Memory B cell (primary cell): ENCODE measurements around the gene C6orf141.

Experiments used
- ATAC-seq: fragments of 150-1000 bp; cut with Tn5 transposase; 2 replicates; pipeline ENCODE4 v1.10.0; 2021; ENCODE audit warnings: low read depth, mild to moderate bottlenecking, moderate library complexity
- DNase-seq, 2 donors: peaks; one replicate each; pipeline ENCODE4 v3.0.0; 2022; ENCODE audit warnings: low spot score in 2 of 2
- H3K27ac Mint-ChIP-seq: one replicate; pipeline ENCODE4 v1.8.0; 2022; ENCODE audit warnings: mild to moderate bottlenecking, moderate library complexity, mixed read lengths
- H3K27me3 Mint-ChIP-seq: one replicate; pipeline ENCODE4 v1.8.0; 2022; ENCODE audit warnings: mixed read lengths
- H3K36me3 Mint-ChIP-seq: one replicate; pipeline ENCODE4 v1.8.0; 2022; ENCODE audit warnings: mild to moderate bottlenecking, mixed read lengths
- H3K4me1 Mint-ChIP-seq: one replicate; pipeline ENCODE4 v1.8.0; 2022; ENCODE audit warnings: mixed read lengths
- H3K4me3 Mint-ChIP-seq: one replicate; pipeline ENCODE4 v1.8.0; 2022; ENCODE audit warnings: mild to moderate bottlenecking, moderate library complexity, mixed read lengths
- H3K9me3 Mint-ChIP-seq: one replicate; pipeline ENCODE4 v1.8.0; 2022; ENCODE audit warnings: mixed read lengths

C6orf141 gene

GRCh38 chr6:49550492-49551077 lies at the start of gene C6orf141:
Gene C6orf141 (plus strand): TSS chr6:49550668. CDS start chr6:49550793, 125 bp downstream.
- ATAC-seq, result peak; percentile 45
- no peak for DNase-seq
- Mint-ChIP-seq H3K4me1 (peaks cover 16% of the 10 kb centered on the region), H3K36me3 (no peaks in the 10 kb centered on the region), H3K27ac (no peak within 1 kb of the TSS), H3K9me3 (no peaks in the 10 kb centered on the region), H3K4me3 (peak within 1 kb of the TSS; percentile 72), H3K27me3 (peaks cover 11% of the 10 kb centered on the region)

GRCh38 chr6:49504666-49505065 lies 45.8 kb upstream of the C6orf141 start:
- ATAC-seq (no peak), DNase-seq (no peak)
- Mint-ChIP-seq H3K9me3 (peaks cover 9% of the 10 kb centered on the region), H3K27ac (no peak overlapping the region), H3K27me3 (peaks cover 5% of the 10 kb centered on the region), H3K36me3 (no peaks in the 10 kb centered on the region), H3K4me1 (no peaks in the 10 kb centered on the region), H3K4me3 (no peak overlapping the region)

GRCh38 chr6:49506569-49507111 lies 43.8 kb upstream of the C6orf141 start:
- ATAC-seq, result no peak
- Mint-ChIP-seq H3K4me1 (no peaks in the 10 kb centered on the region), H3K9me3 (peaks cover 9% of the 10 kb centered on the region), H3K36me3 (no peaks in the 10 kb centered on the region), H3K27me3 (peaks cover 7% of the 10 kb centered on the region), H3K27ac (no peak overlapping the region), H3K4me3 (no peak overlapping the region)
- DNase-seq, result no peak

- Mint-ChIP-seq H3K27ac (no peak overlapping the region), H3K4me3 (no peak overlapping the region), H3K9me3 (peaks cover 9% of the 10 kb centered on the region), H3K4me1 (no peaks in the 10 kb centered on the region), H3K36me3 (no peaks in the 10 kb centered on the region), H3K27me3 (peaks cover 7% of the 10 kb centered on the region)
- no peak for DNase-seq
- ATAC-seq, result no peak
These were observed 41.1 kb upstream of the C6orf141 start for GRCh38 chr6:49509342-49509741.

GRCh38 chr6:49513153-49513989 lies 37.1 kb upstream of the C6orf141 start:
- ATAC-seq (no peak), DNase-seq (no peak)
- Mint-ChIP-seq H3K4me3 (no peak overlapping the region), H3K36me3 (no peaks in the 10 kb centered on the region), H3K4me1 (no peaks in the 10 kb centered on the region), H3K27ac (no peak overlapping the region), H3K27me3 (peaks cover 2% of the 10 kb centered on the region), H3K9me3 (no peaks in the 10 kb centered on the region)

GRCh38 chr6:49514571-49515484 lies 35.6 kb upstream of the C6orf141 start:
- H3K9me3 Mint-ChIP-seq, result no peaks in the 10 kb centered on the region
- H3K27ac Mint-ChIP-seq, result no peak overlapping the region
- DNase-seq (no peak), ATAC-seq (no peak)
- H3K4me1 Mint-ChIP-seq, result no peaks in the 10 kb centered on the region
- no peak overlapping the region for H3K4me3 Mint-ChIP-seq
- peaks cover 2% of the 10 kb centered on the region for H3K27me3 Mint-ChIP-seq
- H3K36me3 Mint-ChIP-seq, result no peaks in the 10 kb centered on the region

- H3K27me3 Mint-ChIP-seq, result peaks cover 2% of the 10 kb centered on the region
- DNase-seq, result no peak
- no peaks in the 10 kb centered on the region for H3K4me1 Mint-ChIP-seq
- ATAC-seq, result no peak
- no peaks in the 10 kb centered on the region for H3K9me3 Mint-ChIP-seq
- H3K4me3 Mint-ChIP-seq, result no peak overlapping the region
- no peak overlapping the region for H3K27ac Mint-ChIP-seq
- H3K36me3 Mint-ChIP-seq, result no peaks in the 10 kb centered on the region
These were observed 34.9 kb upstream of the C6orf141 start for GRCh38 chr6:49515485-49516146.

GRCh38 chr6:49516147-49516505 lies 34.3 kb upstream of the C6orf141 start:
- H3K27me3 Mint-ChIP-seq, result peaks cover 2% of the 10 kb centered on the region
- H3K36me3 Mint-ChIP-seq, result no peaks in the 10 kb centered on the region
- no peak overlapping the region for H3K4me3 Mint-ChIP-seq
- no peak overlapping the region for H3K27ac Mint-ChIP-seq
- ATAC-seq (no peak), DNase-seq (no peak)
- no peaks in the 10 kb centered on the region for H3K4me1 Mint-ChIP-seq
- no peaks in the 10 kb centered on the region for H3K9me3 Mint-ChIP-seq

GRCh38 chr6:49517919-49518318 lies 32.5 kb upstream of the C6orf141 start:
- Mint-ChIP-seq H3K36me3 (no peaks in the 10 kb centered on the region), H3K4me3 (no peak overlapping the region), H3K27ac (no peak overlapping the region), H3K4me1 (no peaks in the 10 kb centered on the region), H3K27me3 (no peaks in the 10 kb centered on the region), H3K9me3 (no peaks in the 10 kb centered on the region)
- ATAC-seq (no peak), DNase-seq (no peak)

GRCh38 chr6:49519660-49520059 lies 30.8 kb upstream of the C6orf141 start:
- H3K36me3 Mint-ChIP-seq, result no peaks in the 10 kb centered on the region
- no peak for DNase-seq
- no peaks in the 10 kb centered on the region for H3K9me3 Mint-ChIP-seq
- H3K4me1 Mint-ChIP-seq, result no peaks in the 10 kb centered on the region
- no peaks in the 10 kb centered on the region for H3K27me3 Mint-ChIP-seq
- ATAC-seq, result no peak
- H3K27ac Mint-ChIP-seq, result no peak overlapping the region
- no peak overlapping the region for H3K4me3 Mint-ChIP-seq

GRCh38 chr6:49522710-49523593 lies 27.5 kb upstream of the C6orf141 start:
- H3K4me1 Mint-ChIP-seq, result no peaks in the 10 kb centered on the region
- no peaks in the 10 kb centered on the region for H3K9me3 Mint-ChIP-seq
- no peak overlapping the region for H3K4me3 Mint-ChIP-seq
- no peak overlapping the region for H3K27ac Mint-ChIP-seq
- H3K36me3 Mint-ChIP-seq, result no peaks in the 10 kb centered on the region
- H3K27me3 Mint-ChIP-seq, result peaks cover 2% of the 10 kb centered on the region
- DNase-seq (no peak), ATAC-seq (no peak)

- Mint-ChIP-seq H3K9me3 (no peaks in the 10 kb centered on the region), H3K27me3 (peaks cover 2% of the 10 kb centered on the region), H3K4me1 (no peaks in the 10 kb centered on the region), H3K36me3 (no peaks in the 10 kb centered on the region), H3K4me3 (no peak overlapping the region), H3K27ac (no peak overlapping the region)
- no peak for DNase-seq
- ATAC-seq, result no peak
These were observed 26.6 kb upstream of the C6orf141 start for GRCh38 chr6:49523901-49524300.

- Mint-ChIP-seq H3K36me3 (no peaks in the 10 kb centered on the region), H3K9me3 (no peaks in the 10 kb centered on the region), H3K4me1 (no peaks in the 10 kb centered on the region), H3K27ac (no peak overlapping the region), H3K4me3 (no peak overlapping the region), H3K27me3 (peaks cover 2% of the 10 kb centered on the region)
- DNase-seq (no peak), ATAC-seq (no peak)
These were observed 25.9 kb upstream of the C6orf141 start for GRCh38 chr6:49524541-49524940.
